Small intestine (tissue), 7 donors: Measurements from ENCODE around the gene NOSTRIN. TPM values are rescaled to one million over a fixed set of nuclear protein-coding genes. Genes with fewer than 3 reads are reported as not detected.

Source experiments
- DNase-seq, 2 donors: peaks; one replicate each; pipeline versions ENCODE4 v3.0.0 to v3.0.0-alpha.2; 2013
- FAIRE-seq: peaks from 2 replicates; lab custom pipeline; 2012; peaks lifted over from hg19 to GRCh38; lab: Jason Lieb, UNC
- H3K27ac ChIP-seq, 3 donors: one replicate each; pipeline ENCODE4 v1.5.1; 2013; ENCODE audit warnings: low read length in 2 of 3, mild to moderate bottlenecking in 2 of 3, control low read depth in 1 of 3, inconsistent platforms in 1 of 3, low read depth in 1 of 3, moderate library complexity in 1 of 3
- H3K27me3 ChIP-seq, 3 donors: one replicate each; pipeline ENCODE4 v1.6.1; 2013; ENCODE audit warnings: low read length in 3 of 3, inconsistent platforms in 1 of 3; ENCODE audit not compliant: control insufficient read depth in 3 of 3, insufficient read depth in 3 of 3
- H3K36me3 ChIP-seq, 3 donors: one replicate each; pipeline ENCODE4 v1.6.1; 2013; ENCODE audit warnings: low read length in 3 of 3, inconsistent platforms in 1 of 3, low read depth in 1 of 3, mild to moderate bottlenecking in 1 of 3, moderate library complexity in 1 of 3; ENCODE audit not compliant: control insufficient read depth in 3 of 3, insufficient read depth in 2 of 3
- H3K4me1 ChIP-seq, 3 donors: one replicate each; pipeline ENCODE4 v1.6.1; 2013; ENCODE audit warnings: low read length in 2 of 3, inconsistent platforms in 1 of 3, low read depth in 1 of 3, mild to moderate bottlenecking in 1 of 3, moderate library complexity in 1 of 3; ENCODE audit not compliant: control insufficient read depth in 3 of 3, insufficient read depth in 2 of 3
- H3K4me3 ChIP-seq, 3 donors: one replicate each; pipeline ENCODE4 v1.5.1; 2013; ENCODE audit warnings: low read length in 3 of 3, control low read depth in 1 of 3, inconsistent platforms in 1 of 3, low read depth in 1 of 3, mild to moderate bottlenecking in 1 of 3, moderate library complexity in 1 of 3
- H3K9me3 ChIP-seq, 2 donors: one replicate each; pipeline ENCODE4 v1.6.1; 2013; ENCODE audit warnings: low read depth in 1 of 2, low read length in 1 of 2; ENCODE audit not compliant: control insufficient read depth in 2 of 2, insufficient read depth in 1 of 2
- WGBS, 3 donors: extraction: QIAGEN DNeasy Blood & Tissue Kit; methylation state at CpG; one replicate each; pipeline ENCODE4 v1.1.7; 2013; 5-methylcytosine and 5-hydroxymethylcytosine counted together
- polyA plus RNA-seq, 4 donors: library from polyadenylated mRNA; stranded (reverse) in 3 of 4; unstranded in 1 of 4; fragments of 200-250 nt in 3 of 4; fragments of 120-200 nt in 1 of 4; gene quantifications; one replicate each; pipeline versions ENCODE4 v1.2.1 to v1.2.3, GENCODE V29; 2013
- donor health status: healthy with polysubstance abuse.
- donor health status: control.
- donor health status: control.
- donor health status: Bipolar disorder and iron deficiency.
- donor health status: healthy.

NOSTRIN gene
- polyA plus RNA-seq, 4 donors, result 14.0 to 43.8 (median 36.9) TPM

- Histone ChIP-seq H3K4me1 (peaks cover 6 to 28% (median 9%) of the 10 kb centered on the region in 3 donors), H3K36me3 (no peaks in the 10 kb centered on the region), H3K9me3 (no peaks in the 10 kb centered on the region), H3K4me3 (no peak overlapping the region), H3K27ac (no peak overlapping the region), H3K27me3 (no peaks in the 10 kb centered on the region)
- WGBS, 3 donors, result 55 to 63% (median 55%) methylated on average over 1 of the region's 1 CpG
- FAIRE-seq (no peak), DNase-seq (no peak)
These were observed 7.5 kb upstream of the NOSTRIN start for GRCh38 chr2:168794968-168795367.

GRCh38 chr2:168796090-168796577 lies 6.3 kb upstream of the NOSTRIN start:
- H3K4me1 ChIP-seq, result peaks cover 7 to 29% (median 9%) of the 10 kb centered on the region in 3 donors
- 83 to 84% (median 84%) methylated on average over 9 of the region's 9 CpGs for WGBS, 3 donors
- H3K36me3 ChIP-seq, result no peaks in the 10 kb centered on the region
- H3K27me3 ChIP-seq, result no peaks in the 10 kb centered on the region
- no peak for DNase-seq
- FAIRE-seq, result no peak
- H3K27ac ChIP-seq, result no peak overlapping the region
- no peaks in the 10 kb centered on the region for H3K9me3 ChIP-seq
- H3K4me3 ChIP-seq, result no peak overlapping the region

GRCh38 chr2:168796583-168797285 lies 5.7 kb upstream of the NOSTRIN start:
- DNase-seq (no peak), FAIRE-seq (no peak)
- no peak overlapping the region for H3K4me3 ChIP-seq
- H3K27ac ChIP-seq, result peak overlapping the region in 1 of 3 donors; percentile 30
- no peaks in the 10 kb centered on the region for H3K36me3 ChIP-seq
- H3K27me3 ChIP-seq, result no peaks in the 10 kb centered on the region
- H3K4me1 ChIP-seq, result peaks cover 7 to 35% (median 10%) of the 10 kb centered on the region in 3 donors
- WGBS, 3 donors, result 61 to 82% (median 77%) methylated on average over 8 of the region's 8 CpGs
- no peaks in the 10 kb centered on the region for H3K9me3 ChIP-seq

GRCh38 chr2:168797286-168797655 lies 5.2 kb upstream of the NOSTRIN start:
- FAIRE-seq, result no peak
- H3K9me3 ChIP-seq, result no peaks in the 10 kb centered on the region

GRCh38 chr2:168798076-168798887 lies 4.2 kb upstream of the NOSTRIN start:
- H3K36me3 ChIP-seq, result no peaks in the 10 kb centered on the region
- H3K4me3 ChIP-seq, result no peak overlapping the region
- FAIRE-seq, result no peak
- H3K27ac ChIP-seq, result peak overlapping the region in 2 of 3 donors; percentile 3 to 29
- WGBS, 3 donors, result 68 to 74% (median 72%) methylated on average over 13 of the region's 13 CpGs
- H3K4me1 ChIP-seq, result peaks cover 7 to 42% (median 13%) of the 10 kb centered on the region in 3 donors
- peak; percentile 59 to 64 for DNase-seq
- H3K9me3 ChIP-seq, result no peaks in the 10 kb centered on the region
- H3K27me3 ChIP-seq, result no peaks in the 10 kb centered on the region

More at GRCh38 chr2:168797286-168797655, 5.2 kb upstream of the NOSTRIN start:
- Histone ChIP-seq H3K36me3 (no peaks in the 10 kb centered on the region), H3K27ac (peak overlapping the region in 1 of 3 donors; percentile 30), H3K4me3 (no peak overlapping the region), H3K27me3 (no peaks in the 10 kb centered on the region), H3K4me1 (peaks cover 7 to 40% (median 13%) of the 10 kb centered on the region in 3 donors)
- DNase-seq, result peak; percentile 66 to 77

GRCh38 chr2:168798888-168799410 lies 3.5 kb upstream of the NOSTRIN start:
- H3K27me3 ChIP-seq, result no peaks in the 10 kb centered on the region
- FAIRE-seq (no peak), DNase-seq (peak; percentile 40 to 59)
- H3K4me1 ChIP-seq, result peaks cover 9 to 44% (median 13%) of the 10 kb centered on the region in 3 donors
- H3K4me3 ChIP-seq, result no peak overlapping the region
- no peaks in the 10 kb centered on the region for H3K9me3 ChIP-seq
- no peaks in the 10 kb centered on the region for H3K36me3 ChIP-seq
- whole genome bisulfite sequencing, 3 donors, result 82 to 84% (median 82%) methylated on average over 1 of the region's 1 CpG
- peak overlapping the region in 2 of 3 donors; percentile 3 to 29 for H3K27ac ChIP-seq

GRCh38 chr2:168801471-168801870 lies 966 bp upstream of the NOSTRIN start:
- Histone ChIP-seq H3K27ac (peak overlapping the region; percentile 74 to 89 (median 87)), H3K9me3 (no peaks in the 10 kb centered on the region), H3K36me3 (peaks cover 0 to 5% (median 0%) of the 10 kb centered on the region in 3 donors), H3K4me1 (peaks cover 13 to 59% (median 14%) of the 10 kb centered on the region in 3 donors), H3K4me3 (no peak overlapping the region), H3K27me3 (no peaks in the 10 kb centered on the region)
- WGBS, 3 donors, result 47 to 50% (median 48%) methylated on average over 2 of the region's 2 CpGs
- FAIRE-seq, result no peak
- DNase-seq, result peak in 1 of 2 donors; percentile 31
